Measurements from ENCODE around the gene NPEPL1. TPM values are rescaled to one million over a fixed set of nuclear protein-coding genes. Genes with fewer than 3 reads are reported as not detected.

The NPEPL1 gene
- total and polyA plus RNA-seq, 2 donors (not counting 3 experiments of a cell fraction or from before 2014, with no cell fraction given): 22.5 to 40.8 TPM

DNA sequence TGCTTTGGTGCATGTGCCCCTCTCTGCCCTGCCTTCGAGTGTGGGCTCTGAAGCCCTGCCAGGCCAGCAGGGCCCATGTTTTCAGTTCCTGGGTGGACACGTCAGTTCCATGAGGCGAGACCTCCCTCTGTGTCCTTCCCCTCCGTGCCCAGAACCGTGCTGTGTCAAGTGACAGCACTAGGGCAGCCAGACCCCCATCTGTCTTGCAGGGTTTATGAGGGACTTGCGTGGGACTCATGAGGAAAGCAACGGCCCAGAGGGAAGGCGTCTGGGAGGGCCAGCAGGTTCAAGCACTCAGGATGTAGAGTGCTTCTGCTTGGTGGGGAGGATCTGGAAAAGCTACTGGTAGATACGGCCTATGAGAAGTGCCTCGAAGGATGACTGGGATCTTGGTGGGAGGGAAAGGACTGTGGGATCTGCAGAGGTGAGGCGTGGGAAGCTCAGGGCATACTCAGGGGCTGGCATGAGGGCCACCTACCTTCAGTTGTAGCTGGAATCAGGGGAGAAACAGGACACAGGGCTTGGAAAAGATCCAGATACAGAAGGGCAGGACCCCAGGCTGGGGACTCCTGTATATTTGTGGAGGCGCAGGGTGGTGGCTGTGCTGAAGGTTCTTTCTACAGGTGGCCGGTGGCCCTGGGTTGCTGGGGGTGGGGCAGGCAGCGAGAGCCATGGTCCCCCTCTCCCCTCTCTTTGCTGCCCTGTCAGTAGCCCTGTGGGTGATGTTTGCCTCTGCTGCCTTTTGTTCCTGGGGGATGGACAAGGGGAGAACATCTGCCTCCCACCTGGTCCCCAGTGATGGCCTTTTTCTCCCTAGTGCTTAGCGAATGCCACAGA lies 5.5 kb downstream of the NPEPL1 start:
- Histone ChIP-seq H3K9me3 (replicated peaks; ENCODE audit: control insufficient read depth, insufficient read depth, low read length) (no peaks in the 10 kb centered on the region), H3K4me1 (ENCODE audit: control insufficient read depth, extremely low read depth, insufficient read depth, low read length) (peaks cover 8% of the 10 kb centered on the region), H3K4me2 (ENCODE audit: insufficient read depth, low read length) (no peak overlapping the region), H3K9ac (replicated peaks; ENCODE audit: extremely low read depth, insufficient read depth, low read length) (no peak overlapping the region), H3K4me3 (replicated peaks in 1 of 3; ENCODE audit: insufficient read depth in 1 of 3, low read depth in 1 of 3, low read length in 3 of 3) (no peak overlapping the region), H4K20me1 (replicated peaks; ENCODE audit: control insufficient read depth, extremely low read depth, insufficient read depth, low read length) (no peaks in the 10 kb centered on the region), H3K79me2 (ENCODE audit: control insufficient read depth, insufficient read depth, low read length) (peaks cover 4% of the 10 kb centered on the region), H3K36me3 (ENCODE audit: control insufficient read depth in 2 of 2, extremely low read depth in 1 of 2, insufficient read depth in 2 of 2, low read length in 2 of 2) (peaks cover 5 to 50% of the 10 kb centered on the region in 2 experiments), H3K27ac (ENCODE audit: insufficient read depth, low read depth, low read length) (no peak overlapping the region), H2AFZ (ENCODE audit: low read depth, low read length) (no peak overlapping the region), H3K27me3 (ENCODE audit: control insufficient read depth in 2 of 2, insufficient read depth in 2 of 2, low read length in 2 of 2) (no peaks in the 10 kb centered on the region), H3K9me1 (replicated peaks; ENCODE audit: control insufficient read depth, extremely low read depth, insufficient read depth, low read length) (no peaks in the 10 kb centered on the region)
- ChIA-PET POLR2A (no interaction called here), CTCF (no interaction called here)
- BruUV-seq (replicated peaks): no TSS peak
- DNase-seq (ENCODE audit: low read depth, low spot score) (no peak), FAIRE-seq (no peak)
- TF ChIP-seq MAX (IDR thresholded peaks at IDR 0.05; ENCODE audit: insufficient read depth, insufficient read length) (no peak), POLR2AphosphoS5 (IDR thresholded peaks at IDR 0.05; ENCODE audit: insufficient read depth, low read depth, low read length) (peak; percentile 18), JUN (IDR thresholded peaks at IDR 0.05; ENCODE audit: borderline replicate concordance, insufficient read depth, insufficient read length, low read depth) (no peak)
- dilution Hi-C loops (cut with MboI; ENCODE audit: extremely low pct_ligation_motif_present, low sequenced_read_pairs): no loop called here
- intact Hi-C loops (cut with micrococcal nuclease): no loop called here

- intact Hi-C loops (cut with micrococcal nuclease) (no loop called here), dilution Hi-C loops (cut with MboI; ENCODE audit: extremely low pct_ligation_motif_present, low sequenced_read_pairs) (no loop called here)
- FAIRE-seq: no peak
- H3K79me2 ChIP-seq (ENCODE audit: control insufficient read depth, insufficient read depth, low read length): no peaks in the 10 kb centered on the region
- H3K27me3 ChIP-seq (ENCODE audit: control insufficient read depth in 2 of 2, insufficient read depth in 2 of 2, low read length in 2 of 2): no peaks in the 10 kb centered on the region
- BruUV-seq (replicated peaks): no TSS peak
- CTCF ChIA-PET: no interaction called here
- no peak overlapping the region for H3K27ac ChIP-seq (ENCODE audit: insufficient read depth, low read depth, low read length)
- POLR2A ChIA-PET: no interaction called here
- H3K36me3 ChIP-seq (ENCODE audit: control insufficient read depth in 2 of 2, extremely low read depth in 1 of 2, insufficient read depth in 2 of 2, low read length in 2 of 2): peaks cover 5 to 57% of the 10 kb centered on the region in 2 experiments
- H3K9ac ChIP-seq (replicated peaks; ENCODE audit: extremely low read depth, insufficient read depth, low read length): no peak overlapping the region
- no peak overlapping the region for H2AFZ ChIP-seq (ENCODE audit: low read depth, low read length)
- no peak for TF ChIP-seq EZH2 (IDR thresholded peaks at IDR 0.05; ENCODE audit: borderline replicate concordance, low read depth, low read length, severe bottlenecking)
- TF ChIP-seq FOS (IDR thresholded peaks at IDR 0.05; ENCODE audit: borderline replicate concordance, insufficient read depth, low read length): no peak
- TF ChIP-seq JUN (IDR thresholded peaks at IDR 0.05; ENCODE audit: borderline replicate concordance, insufficient read depth, insufficient read length, low read depth): no peak
- no peak for TF ChIP-seq POLR2A (IDR thresholded peaks at IDR 0.05; ENCODE audit: low read depth, low read length)
- no peak for TF ChIP-seq POLR2AphosphoS5 (IDR thresholded peaks at IDR 0.05; ENCODE audit: insufficient read depth, low read depth, low read length)
- TF ChIP-seq MAX (IDR thresholded peaks at IDR 0.05; ENCODE audit: insufficient read depth, insufficient read length): no peak
- no peak for TF ChIP-seq GATA2 (IDR thresholded peaks at IDR 0.05; ENCODE audit: insufficient read depth, insufficient read length, low read depth, low read length)
- TF ChIP-seq, protein P1, sequence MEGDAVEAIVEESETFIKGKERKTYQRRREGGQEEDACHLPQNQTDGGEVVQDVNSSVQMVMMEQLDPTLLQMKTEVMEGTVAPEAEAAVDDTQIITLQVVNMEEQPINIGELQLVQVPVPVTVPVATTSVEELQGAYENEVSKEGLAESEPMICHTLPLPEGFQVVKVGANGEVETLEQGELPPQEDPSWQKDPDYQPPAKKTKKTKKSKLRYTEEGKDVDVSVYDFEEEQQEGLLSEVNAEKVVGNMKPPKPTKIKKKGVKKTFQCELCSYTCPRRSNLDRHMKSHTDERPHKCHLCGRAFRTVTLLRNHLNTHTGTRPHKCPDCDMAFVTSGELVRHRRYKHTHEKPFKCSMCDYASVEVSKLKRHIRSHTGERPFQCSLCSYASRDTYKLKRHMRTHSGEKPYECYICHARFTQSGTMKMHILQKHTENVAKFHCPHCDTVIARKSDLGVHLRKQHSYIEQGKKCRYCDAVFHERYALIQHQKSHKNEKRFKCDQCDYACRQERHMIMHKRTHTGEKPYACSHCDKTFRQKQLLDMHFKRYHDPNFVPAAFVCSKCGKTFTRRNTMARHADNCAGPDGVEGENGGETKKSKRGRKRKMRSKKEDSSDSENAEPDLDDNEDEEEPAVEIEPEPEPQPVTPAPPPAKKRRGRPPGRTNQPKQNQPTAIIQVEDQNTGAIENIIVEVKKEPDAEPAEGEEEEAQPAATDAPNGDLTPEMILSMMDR (IDR thresholded peaks at IDR 0.05; ENCODE audit: extremely low read depth in 1 of 2, insufficient read depth in 1 of 2, low read depth in 1 of 2, low read length in 2 of 2): no peak
- TF ChIP-seq MYC (IDR thresholded peaks at IDR 0.05; ENCODE audit: low read depth, low read length): no peak
- H4K20me1 ChIP-seq (replicated peaks; ENCODE audit: control insufficient read depth, extremely low read depth, insufficient read depth, low read length): no peaks in the 10 kb centered on the region
- H3K9me1 ChIP-seq (replicated peaks; ENCODE audit: control insufficient read depth, extremely low read depth, insufficient read depth, low read length): no peaks in the 10 kb centered on the region
- no peak overlapping the region for H3K4me3 ChIP-seq (replicated peaks in 1 of 3; ENCODE audit: insufficient read depth in 1 of 3, low read depth in 1 of 3, low read length in 3 of 3)
- no peak overlapping the region for H3K4me2 ChIP-seq (ENCODE audit: insufficient read depth, low read length)
- no peak for DNase-seq (ENCODE audit: low read depth, low spot score)
- no peaks in the 10 kb centered on the region for H3K4me1 ChIP-seq (ENCODE audit: control insufficient read depth, extremely low read depth, insufficient read depth, low read length)
- no peaks in the 10 kb centered on the region for H3K9me3 ChIP-seq (replicated peaks; ENCODE audit: control insufficient read depth, insufficient read depth, low read length)
Observed at GRCh38 chr20:58698741-58699622, 6.4 kb downstream of the NPEPL1 start.

Measured in endothelial cell of umbilical vein (primary cell).